Measurements from ENCODE around the gene RRM2. TPM values are rescaled to one million over a fixed set of nuclear protein-coding genes. Genes with fewer than 3 reads are reported as not detected.

The RRM2 gene
- total RNA-seq, 1 experiment from 2014 or later: 163 TPM

DNA sequence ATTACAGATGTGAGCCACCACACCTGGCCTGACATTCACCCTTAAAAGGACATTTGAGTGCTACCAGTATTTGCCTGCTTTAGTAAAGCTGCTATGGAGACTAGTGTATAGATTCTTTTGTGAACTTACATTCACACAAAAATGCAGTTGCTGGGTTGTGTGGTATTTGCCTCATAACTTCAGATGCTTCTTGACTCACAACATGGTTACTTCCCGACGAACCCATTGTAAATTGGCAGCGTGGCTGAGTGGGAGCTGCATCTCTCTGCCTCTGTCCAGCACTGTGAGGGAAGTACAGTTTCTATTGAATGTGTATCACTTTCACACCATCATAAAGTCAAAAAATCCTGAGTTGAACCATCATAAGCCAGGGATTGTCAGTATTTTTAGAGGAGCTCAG lies 56.9 kb downstream of the RRM2 start:
- no peak overlapping the region for H3T11ph ChIP-seq (ENCODE audit: low read length)
- H4K91ac ChIP-seq (ENCODE audit: insufficient read length, low read depth, low read length): no peak overlapping the region
- no peak overlapping the region for H2BK15ac ChIP-seq (ENCODE audit: low read depth, low read length)
- Mint-ChIP-seq H3K9me3 (peaks cover 0 to 2% of the 10 kb centered on the region in 2 experiments; a peak in 1 of 5 replicates), H3K27me3 (ENCODE audit: low read depth) (no peaks in the 10 kb centered on the region), H3K4me1 (peaks cover 0 to 2% of the 10 kb centered on the region in 2 experiments; a peak in 1 of 4 replicates), H3K27ac (no peak overlapping the region), H3K4me3 (no peak overlapping the region), H3K36me3 (ENCODE audit: insufficient read depth in 1 of 3, low read depth in 3 of 3) (peaks cover 0 to 6% (median 3%) of the 10 kb centered on the region in 3 experiments; a peak in 3 of 7 replicates)
- H3K79me2 ChIP-seq (ENCODE audit: insufficient read depth, low read length): no peaks in the 10 kb centered on the region
- H3K4me2 ChIP-seq (ENCODE audit: insufficient read depth, insufficient read length, low read length): no peak overlapping the region
- WGBS (ENCODE audit: extremely low coverage, insufficient read length, low lambda C conversion rate): no CpG with 5 or more reads among the region's 3 CpGs
- no peak overlapping the region for H3K4ac ChIP-seq (ENCODE audit: low read depth, low read length)
- no peak overlapping the region for H2AFZ ChIP-seq (ENCODE audit: low read length)
- DNase-seq: no peak
- H4K8ac ChIP-seq (replicated peaks; ENCODE audit: insufficient read length, low read depth, low read length): no peak overlapping the region
- H3K4me1 ChIP-seq (ENCODE audit: insufficient read depth, low read length): no peaks in the 10 kb centered on the region
- no peak overlapping the region for H3K27ac ChIP-seq (ENCODE audit: insufficient read length, low read depth, low read length)
- H2AK5ac ChIP-seq (ENCODE audit: insufficient read length, low read length): no peak overlapping the region
- H3K9ac ChIP-seq (ENCODE audit: extremely low read depth, insufficient read length, low read length): no peak overlapping the region
- H3K79me1 ChIP-seq (ENCODE audit: insufficient read depth, low read depth, low read length, poor library complexity, severe bottlenecking): no peaks in the 10 kb centered on the region
- H4K5ac ChIP-seq (ENCODE audit: insufficient read length, low read depth, low read length): no peak overlapping the region
- no peak overlapping the region for H3K18ac ChIP-seq (ENCODE audit: insufficient read length, low read depth, low read length)
- H3K27me3 ChIP-seq (ENCODE audit: insufficient read depth, low read length): no peaks in the 10 kb centered on the region
- H3K56ac ChIP-seq (ENCODE audit: insufficient read length, low read depth, low read length): no peak overlapping the region
- no peaks in the 10 kb centered on the region for H3K23me2 ChIP-seq (ENCODE audit: insufficient read length, low read depth, low read length, poor library complexity, severe bottlenecking)
- no peak overlapping the region for H2BK5ac ChIP-seq (ENCODE audit: insufficient read length, low read length)
- no peak overlapping the region for H2BK120ac ChIP-seq (ENCODE audit: low read depth, low read length, poor library complexity, severe bottlenecking)
- no peaks in the 10 kb centered on the region for H4K20me1 ChIP-seq (ENCODE audit: control insufficient read depth, insufficient read depth, insufficient read length)
- no peak overlapping the region for H3K14ac ChIP-seq (ENCODE audit: insufficient read depth, low read length)
- no peaks in the 10 kb centered on the region for H3K9me3 ChIP-seq (ENCODE audit: control insufficient read depth, low read depth, low read length)
- H2BK20ac ChIP-seq (ENCODE audit: low read depth, low read length, poor library complexity, severe bottlenecking): no peak overlapping the region
- TF ChIP-seq, protein P1, sequence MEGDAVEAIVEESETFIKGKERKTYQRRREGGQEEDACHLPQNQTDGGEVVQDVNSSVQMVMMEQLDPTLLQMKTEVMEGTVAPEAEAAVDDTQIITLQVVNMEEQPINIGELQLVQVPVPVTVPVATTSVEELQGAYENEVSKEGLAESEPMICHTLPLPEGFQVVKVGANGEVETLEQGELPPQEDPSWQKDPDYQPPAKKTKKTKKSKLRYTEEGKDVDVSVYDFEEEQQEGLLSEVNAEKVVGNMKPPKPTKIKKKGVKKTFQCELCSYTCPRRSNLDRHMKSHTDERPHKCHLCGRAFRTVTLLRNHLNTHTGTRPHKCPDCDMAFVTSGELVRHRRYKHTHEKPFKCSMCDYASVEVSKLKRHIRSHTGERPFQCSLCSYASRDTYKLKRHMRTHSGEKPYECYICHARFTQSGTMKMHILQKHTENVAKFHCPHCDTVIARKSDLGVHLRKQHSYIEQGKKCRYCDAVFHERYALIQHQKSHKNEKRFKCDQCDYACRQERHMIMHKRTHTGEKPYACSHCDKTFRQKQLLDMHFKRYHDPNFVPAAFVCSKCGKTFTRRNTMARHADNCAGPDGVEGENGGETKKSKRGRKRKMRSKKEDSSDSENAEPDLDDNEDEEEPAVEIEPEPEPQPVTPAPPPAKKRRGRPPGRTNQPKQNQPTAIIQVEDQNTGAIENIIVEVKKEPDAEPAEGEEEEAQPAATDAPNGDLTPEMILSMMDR (conservative IDR thresholded peaks at IDR 0.05): no peak
- H3K23ac ChIP-seq (ENCODE audit: insufficient read length, low read depth, low read length): no peak overlapping the region
- H2BK12ac ChIP-seq (ENCODE audit: insufficient read length, low read depth, low read length): no peak overlapping the region
